Activated T-cell treated with anti-CD3 and anti-CD28 coated beads, Interleukin-2, amount 50 U/mL, for 72 hours (primary cell): ENCODE data around the gene TTC13. TPM values are rescaled to one million over a fixed set of nuclear protein-coding genes. Genes with fewer than 3 reads are reported as not detected.

ENCODE experiments used
- ATAC-seq, 2 donors: fragments of 150-1000 bp; cut with Tn5 transposase; replicated peaks in 1 of 2; 2 replicates each; pipeline ENCODE4 v1.10.0; 2021; ENCODE audit warnings: moderate library complexity in 2 of 2, mild to moderate bottlenecking in 1 of 2
- DNase-seq, 2 donors: peaks; one replicate each; pipeline ENCODE4 v3.0.0; 2021 to 2022; ENCODE audit warnings: mixed read lengths in 1 of 2
- H3K27ac Mint-ChIP-seq: one replicate; pipeline ENCODE4 v1.8.0; 2022; ENCODE audit warnings: mild to moderate bottlenecking, moderate library complexity, mixed read lengths
- H3K27me3 Mint-ChIP-seq: one replicate; pipeline ENCODE4 v1.8.0; 2022; ENCODE audit warnings: low read depth, mixed read lengths
- H3K36me3 Mint-ChIP-seq, 2 donors: one replicate each; pipeline ENCODE4 v1.8.0; 2022; ENCODE audit warnings: mixed read lengths in 2 of 2, mild to moderate bottlenecking in 1 of 2; ENCODE audit not compliant: insufficient read depth in 2 of 2
- H3K4me1 Mint-ChIP-seq: one replicate; pipeline ENCODE4 v1.8.0; 2022; ENCODE audit warnings: low read depth, mixed read lengths
- H3K4me3 Mint-ChIP-seq, 2 donors: one replicate each; pipeline ENCODE4 v1.8.0; 2022; ENCODE audit warnings: mild to moderate bottlenecking in 2 of 2, mixed read lengths in 2 of 2, moderate library complexity in 2 of 2
- H3K9me3 Mint-ChIP-seq, 2 donors: one replicate each; pipeline ENCODE4 v1.8.0; 2022; ENCODE audit warnings: mixed read lengths in 2 of 2
- total RNA-seq, 2 donors: library from RNA; stranded (reverse); gene quantifications; one replicate each; pipeline ENCODE4 v1.2.3, GENCODE V29; 2022

The TTC13 gene
- total RNA-seq, 2 donors from 2014 or later, result 18.6 to 18.8 TPM

- H3K36me3 Mint-ChIP-seq, result peaks cover 0 to 6% of the 10 kb centered on the region in 2 donors
These were observed 121.6 kb downstream of the TTC13 start for GRCh38 chr1:230857077-230857476.

More at GRCh38 chr1:230857077-230857476, 121.6 kb downstream of the TTC13 start:
- no peak overlapping the region for H3K4me3 Mint-ChIP-seq
- H3K27ac Mint-ChIP-seq, result no peak overlapping the region
- DNase-seq (no peak), ATAC-seq (no peak)
- H3K4me1 Mint-ChIP-seq, result peaks cover 8% of the 10 kb centered on the region
- no peaks in the 10 kb centered on the region for H3K9me3 Mint-ChIP-seq
- no peaks in the 10 kb centered on the region for H3K27me3 Mint-ChIP-seq

Other genes starting within 250 kb of the TTC13 start
- not detected for gene CAPN9, start 231.5 kb downstream of the TTC13 start, total RNA-seq
- gene C1orf198, start 110.3 kb downstream of the TTC13 start, total RNA-seq, result 1 to 10 TPM; 5.4 to 7.6 TPM
- 10 to 100 TPM; 16.0 to 23.7 TPM for gene ARV1, start 233 bp upstream of the TTC13 start, total RNA-seq
- gene FAM89A, start 61.4 kb upstream of the TTC13 start, total RNA-seq, result 10 to 100 TPM; 17.1 to 17.4 TPM
- under 1 TPM in 1 of 2 donors, not detected in 1; 0.12 TPM for gene TRIM67, start 183.2 kb upstream of the TTC13 start, total RNA-seq